NCI-H2081 (cell line): ENCODE data around the gene HTR1D.
"Not testable (repeated sequence)": the region's sequence is repeated elsewhere in the genome, so short reads cannot be mapped to it uniquely, and the experiment has no call there.

Experiments used
- DNase-seq, 2 experiments: peaks; one replicate each; lab custom pipeline; 2025; lab: John Stamatoyannopoulos, UW

Gene HTR1D, protein sequence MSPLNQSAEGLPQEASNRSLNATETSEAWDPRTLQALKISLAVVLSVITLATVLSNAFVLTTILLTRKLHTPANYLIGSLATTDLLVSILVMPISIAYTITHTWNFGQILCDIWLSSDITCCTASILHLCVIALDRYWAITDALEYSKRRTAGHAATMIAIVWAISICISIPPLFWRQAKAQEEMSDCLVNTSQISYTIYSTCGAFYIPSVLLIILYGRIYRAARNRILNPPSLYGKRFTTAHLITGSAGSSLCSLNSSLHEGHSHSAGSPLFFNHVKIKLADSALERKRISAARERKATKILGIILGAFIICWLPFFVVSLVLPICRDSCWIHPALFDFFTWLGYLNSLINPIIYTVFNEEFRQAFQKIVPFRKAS

GRCh38 chr1:23217421-23218115 is at the start of gene HTR1D:
Gene HTR1D, minus strand, starts transcription at chr1:23217502. Its CDS starts 23,283 bp downstream, at chr1:23194219.
- DNase-seq = no peak

DNA sequence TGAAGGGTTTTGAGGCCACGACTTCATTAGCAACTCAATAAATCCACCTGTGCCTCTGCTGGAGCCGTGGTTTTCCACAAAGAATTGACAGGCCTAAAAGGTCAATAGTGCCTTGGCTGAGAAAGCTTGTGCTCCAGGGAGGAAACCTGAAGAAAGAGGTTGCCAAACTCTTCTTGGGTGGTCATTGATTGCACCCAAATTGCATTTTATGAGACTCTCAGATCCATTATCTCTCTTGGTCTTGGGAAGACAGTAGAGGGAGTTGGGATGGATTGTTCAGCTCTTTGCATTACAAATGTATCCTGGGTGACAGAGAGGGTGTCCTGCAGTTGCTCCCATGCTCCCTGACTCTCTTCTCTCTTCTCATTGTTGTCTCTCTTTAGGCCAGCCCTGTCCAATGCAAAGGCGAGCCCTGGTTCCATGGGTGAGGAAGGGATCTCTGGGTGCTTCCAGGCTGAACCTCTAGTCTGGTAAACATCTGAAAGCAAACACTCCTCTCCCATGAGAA is 46.1 kb upstream of the HTR1D start:
- DNase-seq = no peak

DNA sequence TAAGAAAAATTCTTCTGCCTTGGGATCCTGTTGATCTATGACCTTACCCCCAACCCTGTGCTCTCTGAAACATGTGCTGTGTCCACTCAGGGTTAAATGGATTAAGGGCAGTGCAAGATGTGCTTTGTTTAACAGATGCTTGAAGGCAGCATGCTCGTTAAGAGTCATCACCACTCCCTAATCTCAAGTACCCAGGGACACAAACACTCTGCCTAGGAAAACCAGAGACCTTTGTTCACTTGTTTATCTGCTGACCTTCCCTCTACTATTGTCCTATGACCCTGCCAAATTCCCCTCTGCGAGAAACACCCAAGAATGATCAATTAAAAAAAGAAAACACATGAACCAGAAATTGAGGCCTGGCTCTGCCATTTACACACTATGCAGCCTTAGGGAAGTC is 40.8 kb upstream of the HTR1D start:
- not testable (repeated sequence) for DNase-seq

GRCh38 chr1:23257371-23257770 is 40.1 kb upstream of the HTR1D start:
- not testable (repeated sequence) for DNase-seq

- no peak for DNase-seq
Measured at GRCh38 chr1:23254584-23254983, 37.3 kb upstream of the HTR1D start.

DNA sequence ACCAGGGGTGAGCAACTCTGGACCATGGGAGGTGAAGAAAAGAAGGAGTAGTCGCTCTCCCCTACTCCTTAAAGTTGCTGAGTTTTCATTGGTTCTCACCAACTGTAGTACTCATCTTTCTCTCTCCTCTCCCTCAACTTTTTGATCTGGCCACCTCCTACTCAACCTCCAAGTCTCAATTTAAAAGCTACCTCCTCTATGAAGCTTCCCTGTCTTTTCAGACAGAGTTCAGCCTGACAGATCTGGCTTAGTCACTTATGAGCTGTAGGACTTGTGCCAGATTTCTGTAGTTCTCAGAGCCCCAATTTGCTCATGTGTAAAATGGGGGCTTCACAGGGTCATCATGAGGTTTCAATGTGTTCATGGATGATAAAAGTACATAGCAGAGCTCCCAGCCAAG is 34.5 kb upstream of the HTR1D start:
- DNase-seq = no peak

- peak; percentile 36 to 63 for DNase-seq
Measured at GRCh38 chr1:23249787-23250454, 32.6 kb upstream of the HTR1D start.

DNA sequence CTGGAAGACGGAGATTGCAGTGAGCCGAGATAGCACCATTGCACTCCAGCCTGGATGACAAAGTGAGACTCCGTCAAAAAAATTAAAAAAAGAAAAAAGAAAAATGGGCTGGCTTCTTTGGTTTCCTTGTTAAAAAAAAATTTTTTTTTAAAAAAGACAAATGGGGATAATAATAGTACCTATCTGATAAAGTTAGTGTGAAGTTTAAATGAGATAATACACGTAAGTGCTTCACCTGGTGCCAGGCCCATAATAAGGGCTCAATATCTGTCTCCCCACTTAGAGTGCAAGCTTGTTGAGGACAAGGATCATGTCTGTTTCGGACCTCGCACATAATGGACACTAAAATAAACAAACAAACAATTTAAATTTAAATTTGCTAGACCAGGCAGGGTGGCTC is 30.0 kb upstream of the HTR1D start:
- no peak for DNase-seq

DNA sequence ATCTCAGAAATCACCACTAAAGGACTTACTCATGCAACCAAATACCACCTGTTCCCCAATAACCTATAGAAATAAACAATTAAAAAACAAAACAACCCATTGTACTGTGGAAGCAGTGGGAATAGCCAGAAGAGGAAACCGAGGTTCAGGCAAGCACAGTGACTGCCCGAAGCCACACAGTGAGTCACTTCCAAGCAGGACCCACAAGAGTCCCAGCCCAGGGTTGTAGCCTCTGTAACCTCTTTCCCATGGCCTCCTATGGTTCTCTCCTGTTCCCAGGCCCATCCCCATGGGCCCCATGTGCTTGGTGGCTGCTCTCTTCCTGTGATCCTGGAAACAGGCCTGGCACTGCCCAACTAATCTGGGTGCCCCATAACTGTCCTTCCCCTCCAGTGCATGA is 29.0 kb upstream of the HTR1D start:
- DNase-seq = no peak

DNA sequence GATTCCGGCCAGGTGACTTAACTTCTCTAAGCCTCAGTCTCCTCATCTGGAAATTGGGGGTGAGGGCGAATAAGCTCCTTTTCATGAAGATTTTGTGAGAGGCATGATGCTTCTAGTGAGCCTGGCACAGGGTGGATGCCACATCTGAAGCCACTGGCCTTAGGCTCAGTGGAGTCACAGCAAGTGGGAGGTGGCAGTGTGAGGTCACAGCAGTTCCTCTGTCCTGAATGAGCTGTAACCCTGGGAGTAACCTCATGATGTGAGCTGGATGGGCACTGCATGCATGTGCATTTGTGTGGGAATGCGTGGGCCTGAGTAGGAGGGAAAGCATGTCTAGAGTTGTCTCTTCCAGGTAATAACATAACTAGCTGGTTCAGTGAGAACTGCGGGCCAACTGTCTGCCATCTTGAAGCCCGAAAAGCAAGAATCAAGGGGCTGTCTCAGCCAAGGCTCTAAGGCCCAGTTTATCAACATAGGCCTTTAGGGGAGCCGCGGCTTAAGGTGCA is 27.0 kb upstream of the HTR1D start:
- no peak for DNase-seq

GRCh38 chr1:23242414-23242813 is 25.1 kb upstream of the HTR1D start:
- no peak for DNase-seq

- no peak for DNase-seq
Measured at GRCh38 chr1:23239638-23240295, 22.5 kb upstream of the HTR1D start.

- no peak for DNase-seq
Measured at GRCh38 chr1:23238565-23238964, 21.3 kb upstream of the HTR1D start.

DNA sequence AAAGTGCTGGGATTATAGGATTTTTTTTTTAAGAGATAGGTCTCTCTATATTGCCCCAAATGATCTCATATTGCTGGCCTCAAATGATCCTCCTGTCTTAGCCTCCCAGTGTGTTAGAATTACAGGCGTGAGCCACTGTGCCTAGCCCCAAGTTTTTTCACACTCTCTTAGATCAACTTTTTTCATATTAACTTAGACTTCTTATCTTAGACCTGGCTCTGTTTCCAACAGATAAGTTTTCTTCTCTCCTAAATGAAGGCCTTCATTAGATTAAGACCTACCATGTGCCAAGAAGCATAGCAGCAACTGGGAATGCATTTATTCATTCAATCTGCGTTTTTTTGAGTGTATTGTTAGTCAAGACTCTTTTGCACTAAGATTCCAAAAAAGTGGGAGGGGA is 20.2 kb upstream of the HTR1D start:
- DNase-seq = no peak

DNA sequence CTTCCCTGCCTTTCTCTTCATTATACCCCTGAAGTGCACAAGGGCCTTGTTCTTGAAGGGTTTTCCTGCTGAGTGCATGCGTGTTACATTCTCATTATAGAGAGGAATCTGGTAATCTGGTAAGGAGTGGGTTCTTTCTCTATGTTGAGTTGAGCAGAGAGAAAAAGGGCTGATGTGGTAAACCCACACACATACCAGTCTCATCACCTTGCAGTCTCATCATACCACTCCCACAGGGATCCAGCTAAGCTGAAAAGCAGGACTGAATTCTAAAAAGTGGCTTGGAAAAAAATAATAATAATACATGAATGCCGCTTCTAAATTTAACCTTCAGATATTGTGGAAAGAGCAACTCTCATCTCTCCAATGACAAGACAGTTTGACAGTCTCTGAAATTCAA is 10.5 kb upstream of the HTR1D start:
- no peak for DNase-seq

- peak in 1 of 2 experiments; percentile 32 for DNase-seq
Measured at GRCh38 chr1:23224739-23225648, 7.7 kb upstream of the HTR1D start.

DNA sequence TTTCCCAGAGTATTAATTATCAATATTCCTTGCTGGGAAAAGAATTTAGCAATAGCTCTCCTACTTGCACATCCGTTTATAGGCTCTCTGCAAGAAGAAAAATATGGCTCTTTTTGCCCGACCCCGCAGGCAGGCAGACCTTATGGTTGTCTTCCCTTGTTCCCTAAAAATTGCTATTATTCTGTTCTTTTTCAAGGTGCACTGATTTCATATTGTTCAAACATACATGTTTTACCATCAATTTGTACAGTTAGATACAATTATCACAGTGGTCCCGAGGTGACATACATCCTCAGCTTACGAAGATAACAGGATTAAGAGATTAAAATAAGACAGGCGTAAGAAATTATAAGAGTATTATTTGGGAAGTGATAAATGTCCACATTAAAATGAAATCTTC is 6.7 kb upstream of the HTR1D start:
- DNase-seq = not testable (repeated sequence)

GRCh38 chr1:23223490-23223951 is 6.2 kb upstream of the HTR1D start:
- not testable (repeated sequence) for DNase-seq

DNA sequence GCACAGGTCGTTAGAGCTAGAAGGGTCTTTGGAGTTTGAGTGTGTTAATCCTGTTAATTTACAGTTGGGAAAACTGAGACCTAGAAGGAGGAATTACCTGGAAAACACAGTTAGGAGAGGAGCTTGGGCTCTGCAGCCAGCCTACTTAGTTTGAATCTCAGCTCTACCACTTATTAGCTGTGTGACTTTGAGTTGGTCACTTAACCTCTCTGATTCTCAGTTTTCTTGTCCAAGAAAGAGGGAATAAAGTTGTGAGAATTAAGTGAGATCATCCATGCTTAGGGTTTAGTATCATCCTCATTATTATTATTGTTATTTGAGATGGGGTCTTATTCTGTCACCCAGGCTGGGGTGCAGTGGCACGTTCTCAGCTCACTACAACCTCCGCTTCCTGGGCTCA is 5.4 kb upstream of the HTR1D start:
- no peak for DNase-seq

GRCh38 chr1:23222331-23222730 is 5.0 kb upstream of the HTR1D start:
- no peak for DNase-seq

DNA sequence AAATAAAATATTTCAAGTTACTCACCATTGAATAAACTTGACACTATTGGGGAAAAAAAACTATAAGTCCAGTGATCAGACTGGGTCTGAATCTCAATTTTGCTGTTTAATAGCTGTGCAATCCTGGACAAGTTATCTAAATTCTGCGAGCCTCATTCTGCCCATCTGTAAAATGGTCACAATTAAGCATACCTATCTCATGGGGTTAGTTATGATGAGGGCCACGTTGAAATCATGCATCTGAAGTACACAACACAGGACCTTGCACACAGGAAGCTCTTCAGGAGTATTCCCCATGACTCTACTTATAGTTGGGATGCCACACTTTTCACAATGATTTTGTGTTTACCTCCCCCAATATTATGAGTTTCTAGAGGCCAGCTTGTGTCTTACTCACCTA is 3.8 kb upstream of the HTR1D start:
- DNase-seq = no peak
